Middle frontal gyrus (tissue), 1 donor: ENCODE measurements around the gene CDKAL1.
"Not testable (repeated sequence)": the region's sequence is repeated elsewhere in the genome, so short reads cannot be mapped to it uniquely, and the experiment has no call there.

Experiments
- DNase-seq: peaks from one replicate; pipeline ENCODE4 v3.0.0-alpha.2; 2015; ENCODE audit warnings: low spot score; ENCODE audit errors: extremely low spot score

The CDKAL1 gene

GRCh38 chr6:21053612-21054011, 519.4 kb downstream of the CDKAL1 start:
- DNase-seq, result no peak

GRCh38 chr6:21055480-21055879, 521.2 kb downstream of the CDKAL1 start:
- DNase-seq, result not testable (repeated sequence)

GRCh38 chr6:21061892-21062291, 527.6 kb downstream of the CDKAL1 start:
- DNase-seq, result no peak

GRCh38 chr6:21064756-21065340, 530.6 kb downstream of the CDKAL1 start:
- DNase-seq, result no peak

DNA sequence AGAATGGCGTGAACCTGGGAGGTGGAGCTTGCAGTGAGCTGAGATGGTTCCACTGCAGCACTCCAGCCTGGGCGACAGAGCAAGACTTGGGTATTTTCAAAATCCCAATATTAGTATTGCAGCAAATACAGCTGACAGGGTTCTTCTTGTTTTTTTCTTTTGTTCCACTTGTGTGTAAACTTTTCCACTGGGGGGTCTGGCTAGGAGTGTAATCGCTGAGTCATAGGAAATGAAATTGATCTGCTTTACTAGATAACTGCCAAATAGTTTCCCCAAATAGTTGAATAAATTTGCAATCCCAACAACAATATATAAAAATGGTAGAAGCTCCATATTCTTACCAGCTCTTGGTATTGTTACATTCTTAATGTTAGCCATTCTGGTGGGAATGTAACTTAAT, 533.3 kb downstream of the CDKAL1 start:
- DNase-seq, result no peak

DNA sequence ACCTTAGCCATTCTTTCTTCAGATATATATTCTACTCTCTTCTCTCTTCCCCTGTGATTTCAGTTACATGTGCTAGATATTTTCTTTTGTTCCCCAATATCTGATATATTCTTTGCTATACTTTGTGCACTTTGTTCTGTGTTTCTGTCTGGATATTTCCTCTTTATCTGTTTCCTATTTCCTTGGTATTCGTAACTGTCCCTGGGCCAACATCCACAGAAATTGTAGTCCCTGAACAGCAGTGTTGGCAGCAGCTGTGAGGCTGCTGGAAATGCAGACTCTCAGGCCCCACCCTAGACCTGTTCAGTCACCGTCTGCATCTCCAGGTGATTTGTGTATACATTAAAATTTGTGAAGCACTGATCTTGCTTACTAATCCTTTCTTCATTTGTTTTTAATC, 536.4 kb downstream of the CDKAL1 start:
- no peak for DNase-seq

GRCh38 chr6:21071780-21072468, 537.7 kb downstream of the CDKAL1 start:
- no peak for DNase-seq

DNA sequence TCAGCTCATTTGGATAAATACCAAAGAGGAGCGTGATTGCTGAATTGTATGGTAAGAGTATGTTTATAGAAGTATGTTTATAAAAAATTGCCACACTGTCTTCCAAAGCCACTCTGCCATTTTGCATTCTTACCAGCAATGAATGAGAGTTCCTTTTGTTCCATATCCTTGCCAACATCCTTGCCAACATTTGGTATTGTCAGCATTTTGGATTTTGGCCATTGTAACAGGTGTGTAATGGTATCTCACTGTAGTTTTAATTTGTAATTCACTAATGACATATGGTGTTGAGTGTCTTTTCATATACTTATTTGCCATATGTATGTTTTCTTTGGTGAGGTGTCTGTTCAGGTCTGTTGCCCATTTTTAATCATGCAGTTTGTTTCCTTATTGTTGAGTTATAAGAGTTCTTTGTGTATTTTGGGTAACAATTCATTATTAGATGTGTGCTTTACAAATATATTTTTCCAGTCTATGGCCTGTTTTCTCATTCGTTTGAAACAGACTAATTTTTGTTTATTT, 539.1 kb downstream of the CDKAL1 start:
- DNase-seq, result no peak

DNA sequence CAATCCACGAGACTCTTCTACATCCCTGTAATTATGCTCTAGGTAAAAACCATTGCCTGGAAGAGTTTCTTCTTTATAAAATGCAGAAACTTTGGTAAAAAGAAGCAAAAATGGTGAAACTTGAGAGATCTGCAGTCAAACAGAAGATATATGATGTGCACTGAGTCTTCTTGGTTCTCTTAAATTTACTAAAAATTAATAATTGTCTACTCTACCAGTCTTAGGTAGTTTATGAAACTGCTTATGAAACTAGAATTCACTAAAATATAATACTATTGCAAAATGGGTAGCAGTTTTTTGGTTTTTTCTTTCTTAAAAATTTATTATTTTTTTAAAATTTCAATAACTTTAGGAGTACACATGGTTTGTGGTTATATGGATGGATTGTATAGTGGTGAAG, 540.2 kb downstream of the CDKAL1 start:
- no peak for DNase-seq

- DNase-seq, result no peak
Observed at GRCh38 chr6:21075986-21076385, 541.7 kb downstream of the CDKAL1 start.

DNA sequence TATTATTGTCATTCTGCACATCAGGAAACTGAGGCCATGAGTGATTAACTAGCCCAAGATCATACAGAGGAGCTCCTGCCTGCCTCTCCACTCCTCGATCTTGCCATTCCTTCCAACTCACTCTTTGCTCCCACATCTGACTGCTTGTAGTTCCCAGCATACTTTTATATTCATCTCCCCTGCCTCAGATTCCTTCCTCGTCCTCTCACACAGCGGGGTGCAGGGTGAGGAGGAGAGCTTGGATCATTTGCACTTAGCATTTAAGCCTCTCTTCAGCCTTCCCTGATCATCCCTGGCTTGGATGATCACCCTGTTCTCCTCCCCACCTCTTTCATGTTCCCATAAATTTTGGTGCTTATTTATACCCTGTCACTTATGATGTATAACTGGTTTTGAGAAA, 544.2 kb downstream of the CDKAL1 start:
- no peak for DNase-seq

GRCh38 chr6:21079468-21080048, 545.3 kb downstream of the CDKAL1 start:
- no peak for DNase-seq

DNA sequence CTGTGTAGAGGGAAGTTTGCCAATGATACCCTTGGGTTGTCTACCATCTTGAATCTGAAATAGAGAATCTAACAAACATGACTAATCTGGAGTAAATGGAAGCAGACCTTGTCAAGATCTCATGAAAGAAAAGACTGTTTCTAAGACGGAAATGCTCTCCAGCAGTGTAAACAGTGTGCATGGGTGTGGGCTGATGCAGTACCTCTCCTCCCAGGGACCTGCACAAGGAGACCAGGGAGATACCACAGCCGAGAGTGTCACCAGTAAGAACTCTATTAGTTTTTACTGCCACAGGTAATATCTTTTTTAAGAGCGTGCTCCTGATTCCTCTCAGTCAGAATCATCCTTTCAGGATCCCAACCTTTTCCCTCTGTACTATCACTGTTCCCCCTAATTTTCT, 546.0 kb downstream of the CDKAL1 start:
- no peak for DNase-seq

GRCh38 chr6:21082091-21082490, 547.8 kb downstream of the CDKAL1 start:
- no peak for DNase-seq

DNA sequence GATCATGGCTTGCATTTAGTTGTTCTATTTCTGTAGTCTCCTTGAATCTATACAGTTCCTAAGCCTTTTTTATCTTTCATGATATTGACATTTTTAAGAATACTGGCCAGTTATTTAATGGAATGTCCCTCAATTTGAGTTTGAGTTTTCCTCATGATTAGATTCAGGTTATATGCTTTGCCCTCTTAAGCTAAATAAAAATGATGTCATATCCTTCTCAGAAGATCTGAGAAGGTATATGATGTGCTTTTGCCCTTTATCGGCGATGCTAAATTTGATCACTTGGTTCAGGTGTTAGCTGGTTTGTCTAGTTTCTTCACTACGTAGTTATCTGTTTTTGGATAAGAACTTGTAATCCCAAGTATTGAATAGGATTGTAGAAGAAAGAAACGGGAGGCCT, 549.5 kb downstream of the CDKAL1 start:
- DNase-seq, result no peak

DNA sequence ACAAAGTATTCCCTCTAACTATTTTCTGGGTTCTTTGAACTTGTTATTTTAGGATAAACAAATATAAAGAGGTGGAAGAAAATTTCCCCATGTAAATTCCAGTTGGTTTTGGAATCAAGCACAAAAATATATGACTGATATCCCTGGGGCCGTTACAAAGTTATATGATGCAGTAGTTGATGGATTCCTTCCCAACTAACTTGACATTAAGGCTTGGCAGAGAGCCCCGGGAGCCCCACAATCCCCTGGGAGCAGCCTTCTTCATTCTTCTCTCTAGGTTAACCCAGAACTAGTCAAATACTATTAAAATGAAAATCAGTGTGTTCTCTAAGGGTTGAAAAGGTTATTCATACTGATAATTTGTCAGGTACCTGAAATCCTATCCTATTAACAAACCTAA, 550.4 kb downstream of the CDKAL1 start:
- DNase-seq, result no peak

GRCh38 chr6:21085211-21085610, 551.0 kb downstream of the CDKAL1 start:
- no peak for DNase-seq

GRCh38 chr6:21085643-21086042, 551.4 kb downstream of the CDKAL1 start:
- DNase-seq, result no peak

DNA sequence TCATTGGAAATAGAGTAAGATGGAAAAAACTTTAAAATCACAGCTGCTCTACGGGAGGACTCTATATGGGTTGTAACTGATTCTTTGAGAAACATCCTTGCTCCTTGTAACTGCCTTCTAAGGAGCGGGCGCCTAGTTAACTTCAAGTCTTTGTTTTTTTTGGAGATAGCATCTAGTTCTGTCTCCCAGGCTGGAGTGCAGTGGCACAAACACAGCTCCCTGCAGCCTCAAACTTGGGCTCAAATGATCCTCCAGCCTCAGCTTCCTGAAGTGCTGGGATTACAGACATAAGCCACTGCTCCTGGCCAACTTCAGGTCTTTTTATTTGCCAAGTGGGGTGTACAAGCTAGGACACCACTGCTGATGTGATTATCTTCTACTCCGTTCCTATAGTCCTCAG, 552.9 kb downstream of the CDKAL1 start:
- no peak for DNase-seq

DNA sequence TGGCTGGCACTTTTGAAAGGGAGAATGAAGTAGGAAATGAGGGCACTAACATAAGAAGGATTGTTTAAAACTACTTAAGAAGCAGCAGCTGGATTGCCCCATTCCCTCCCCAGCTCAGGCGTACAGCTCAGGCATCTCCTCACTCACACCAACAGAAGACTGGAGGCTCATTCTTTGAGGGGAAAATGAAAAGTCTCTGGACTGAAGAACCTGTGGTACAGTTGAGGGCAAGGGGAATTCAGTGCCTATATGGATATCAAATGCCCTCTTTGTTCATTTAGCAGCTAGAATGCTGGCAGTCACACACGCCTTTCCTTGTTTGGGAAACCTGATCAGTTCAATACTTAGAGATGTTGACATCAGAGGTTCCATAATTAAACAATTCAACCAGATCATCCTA, 557.2 kb downstream of the CDKAL1 start:
- DNase-seq, result no peak

DNA sequence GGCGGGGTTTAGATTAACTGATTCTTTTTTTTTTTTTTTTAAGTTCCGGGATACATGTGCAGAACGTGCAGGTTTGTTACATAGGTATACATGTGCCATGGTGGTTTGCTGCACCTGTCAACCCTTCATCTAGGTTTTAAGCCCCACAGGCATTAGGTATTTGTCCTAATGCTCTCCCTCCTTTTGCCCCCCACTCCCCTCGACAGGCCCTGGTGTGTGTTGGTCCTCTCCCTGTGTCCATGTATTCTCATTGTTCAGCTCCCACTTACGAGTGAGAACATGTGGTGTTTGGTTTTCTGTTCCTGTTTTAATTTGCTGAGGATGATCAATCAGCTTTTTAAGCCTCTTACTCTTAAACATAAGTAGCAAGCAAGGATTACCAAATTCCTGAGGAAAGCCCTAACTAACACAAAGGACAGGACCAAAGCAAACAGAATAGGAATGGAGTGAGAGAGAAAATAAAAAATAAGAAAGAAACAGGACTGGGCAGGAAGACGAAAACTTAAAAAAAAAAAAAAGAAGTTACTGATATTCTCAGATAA, 558.0 kb downstream of the CDKAL1 start:
- DNase-seq, result not testable (repeated sequence)

DNA sequence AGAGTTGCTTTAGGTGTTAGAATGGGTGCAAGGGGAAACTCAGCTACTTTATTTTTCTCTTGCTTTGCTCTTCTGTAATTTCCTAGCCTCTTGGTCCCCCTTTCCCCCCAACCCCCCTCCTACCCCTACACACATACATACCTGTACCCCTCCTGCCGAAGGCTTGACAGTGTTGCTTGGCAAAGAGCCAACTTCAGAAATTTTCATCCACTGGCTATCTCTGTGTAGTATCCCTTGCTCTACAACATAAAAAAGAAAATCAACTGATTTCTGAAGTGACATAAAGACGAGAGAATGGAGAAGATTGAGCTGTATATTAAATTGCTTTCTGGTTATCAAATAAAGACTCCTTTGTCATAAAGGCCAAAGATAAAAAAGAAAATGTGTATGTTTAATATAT, 561.2 kb downstream of the CDKAL1 start:
- DNase-seq, result no peak

- no peak for DNase-seq
Observed at GRCh38 chr6:21098134-21098533, 563.9 kb downstream of the CDKAL1 start.
